GM19468 (cell line): ENCODE results near the gene THSD7B.
"Not testable (repeated sequence)": the region's sequence is repeated elsewhere in the genome, so short reads cannot be mapped to it uniquely, and the experiment has no call there.

Experiments used
- ATAC-seq: cut with Tn5 transposase; IDR thresholded peaks from one replicate; pipeline ENCODE4 v1.9.1; 2021; ENCODE audit warnings: mild to moderate bottlenecking, moderate library complexity, moderate number of reproducible peaks; ENCODE audit not compliant: unreplicated experiment; ENCODE audit errors: extremely low read depth

The THSD7B gene

GRCh38 chr2:137493261-137493660 lies 727.9 kb downstream of the THSD7B start:
- no peak for ATAC-seq

- ATAC-seq, result no peak
Observed at GRCh38 chr2:137500599-137500998, 735.3 kb downstream of the THSD7B start.

GRCh38 chr2:137507237-137507636 lies 741.9 kb downstream of the THSD7B start:
- ATAC-seq, result no peak

- no peak for ATAC-seq
Observed at GRCh38 chr2:137508739-137509384, 743.5 kb downstream of the THSD7B start.

- ATAC-seq, result no peak
Observed at GRCh38 chr2:137511526-137511925, 746.2 kb downstream of the THSD7B start.

- no peak for ATAC-seq
Observed at GRCh38 chr2:137521653-137522619, 756.6 kb downstream of the THSD7B start.

- ATAC-seq, result no peak
Observed at GRCh38 chr2:137522620-137523011, 757.3 kb downstream of the THSD7B start.

- ATAC-seq, result no peak
Observed at GRCh38 chr2:137523931-137524330, 758.6 kb downstream of the THSD7B start.

GRCh38 chr2:137525132-137525531 lies 759.8 kb downstream of the THSD7B start:
- ATAC-seq, result no peak

- ATAC-seq, result no peak
Observed at GRCh38 chr2:137525641-137526190, 760.4 kb downstream of the THSD7B start.

GRCh38 chr2:137535897-137536296 lies 770.6 kb downstream of the THSD7B start:
- no peak for ATAC-seq

- ATAC-seq, result no peak
Observed at GRCh38 chr2:137539336-137539735, 774.0 kb downstream of the THSD7B start.

- no peak for ATAC-seq
Observed at GRCh38 chr2:137547842-137548241, 782.5 kb downstream of the THSD7B start.

GRCh38 chr2:137566387-137566786 lies 801.0 kb downstream of the THSD7B start:
- no peak for ATAC-seq

- ATAC-seq, result no peak
Observed at GRCh38 chr2:137570484-137570883, 805.1 kb downstream of the THSD7B start.

- ATAC-seq, result not testable (repeated sequence)
Observed at GRCh38 chr2:137587834-137588233, 822.5 kb downstream of the THSD7B start.

- not testable (repeated sequence) for ATAC-seq
Observed at GRCh38 chr2:137588578-137588977, 823.2 kb downstream of the THSD7B start.

GRCh38 chr2:137590102-137590501 lies 824.8 kb downstream of the THSD7B start:
- no peak for ATAC-seq

GRCh38 chr2:137607722-137608318 lies 842.5 kb downstream of the THSD7B start:
- no peak for ATAC-seq

GRCh38 chr2:137638932-137639331 lies 873.6 kb downstream of the THSD7B start:
- ATAC-seq, result no peak

GRCh38 chr2:137644731-137645130 lies 879.4 kb downstream of the THSD7B start:
- ATAC-seq, result no peak
